ENCODE data around the gene SGSM1. TPM values are rescaled to one million over a fixed set of nuclear protein-coding genes. Genes with fewer than 3 reads are reported as not detected.

SGSM1 gene
- total RNA-seq, 1 donor from 2014 or later = 0.13 TPM

DNA sequence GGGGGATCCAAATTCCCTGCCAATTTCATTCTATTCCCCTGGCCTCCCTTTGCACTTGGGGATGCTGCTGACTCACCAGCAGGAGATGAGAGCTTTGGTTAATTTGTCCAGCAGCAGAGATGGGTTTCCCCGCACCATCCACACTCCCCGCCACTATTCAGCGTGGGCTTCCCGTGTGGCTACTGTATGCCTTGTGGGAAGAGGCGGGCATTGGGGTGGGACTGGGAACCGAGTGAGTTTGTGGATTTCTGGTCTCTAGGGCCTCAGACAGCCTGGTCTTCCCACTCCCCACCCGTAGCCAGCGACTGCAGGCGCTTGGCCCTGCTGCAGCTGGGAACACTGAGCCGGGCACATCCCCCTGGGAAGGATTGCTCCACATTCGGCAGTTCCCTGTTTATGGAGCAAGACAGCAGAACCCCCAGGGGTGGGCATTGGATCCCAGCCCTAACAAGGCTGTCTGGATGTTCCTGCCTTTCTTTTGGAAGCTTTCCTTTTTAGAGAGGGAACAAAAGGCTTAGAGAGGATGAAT, 169.9 kb downstream of the SGSM1 start:
- no peak for DNase-seq (ENCODE audit: low spot score)
- no peak overlapping the region for H3K27ac Mint-ChIP-seq
- H3K4me3 Mint-ChIP-seq = no peak overlapping the region
- intact Hi-C loops (cut with micrococcal nuclease) = no loop called here
- H3K9me3 Mint-ChIP-seq = no peaks in the 10 kb centered on the region
- peaks cover 18% of the 10 kb centered on the region for H3K27me3 Mint-ChIP-seq (ENCODE audit: insufficient read depth)
- no peaks in the 10 kb centered on the region for H3K36me3 Mint-ChIP-seq (ENCODE audit: low read depth)
- H3K4me1 Mint-ChIP-seq (ENCODE audit: low read depth) = no peaks in the 10 kb centered on the region

- no peak overlapping the region for H3K27ac Mint-ChIP-seq
- H3K4me1 Mint-ChIP-seq (ENCODE audit: low read depth) = no peaks in the 10 kb centered on the region
- peaks cover 15% of the 10 kb centered on the region for H3K27me3 Mint-ChIP-seq (ENCODE audit: insufficient read depth)
- H3K36me3 Mint-ChIP-seq (ENCODE audit: low read depth) = no peaks in the 10 kb centered on the region
- DNase-seq (ENCODE audit: low spot score) = no peak
- H3K4me3 Mint-ChIP-seq = no peak overlapping the region
- intact Hi-C loops (cut with micrococcal nuclease) = no loop called here
- no peaks in the 10 kb centered on the region for H3K9me3 Mint-ChIP-seq
Measured at GRCh38 chr22:24976442-24977218, 170.6 kb downstream of the SGSM1 start.

Other genes with a start within 250 kb of the SGSM1 start
- 2.4 and 2.8 TPM in 2 replicates for gene LRRC75B, start 213.1 kb upstream of the SGSM1 start, total RNA-seq
- gene GGT1, start 203.0 kb upstream of the SGSM1 start, total RNA-seq = 52.6 and 61.0 TPM in 2 replicates
- not detected in 2 replicates for gene PIWIL3, start 31.5 kb upstream of the SGSM1 start, total RNA-seq
- not detected in 2 replicates for gene LHFPL7, start 140.5 kb downstream of the SGSM1 start, total RNA-seq
- 16.5 and 17.6 TPM in 2 replicates for gene KIAA1671, start 146.5 kb downstream of the SGSM1 start, total RNA-seq

All from activated T-helper 1 cell treated with anti-CD3 and anti-CD28 coated beads, Interleukin-12 subunit alpha, Interleukin-12 subunit beta, Interleukin-2, Interleukin-4 antibody, amounts not matched to agents 30 ng/mL and 10 ng/mL and 1 ng/mL, durations not matched to agents 14 hours and 24 hours and 36 hours (primary cell).